GM19099 (cell line): ENCODE measurements around the gene PABPC1L.

ENCODE experiments used
- POLR2A ChIP-seq: IDR thresholded peaks from 3 replicates; pipeline ENCODE4 v1.6.1; 2011; ENCODE audit warnings: low read depth; ENCODE audit not compliant: insufficient read length; ENCODE audit errors: extremely low read depth

The PABPC1L gene

DNA sequence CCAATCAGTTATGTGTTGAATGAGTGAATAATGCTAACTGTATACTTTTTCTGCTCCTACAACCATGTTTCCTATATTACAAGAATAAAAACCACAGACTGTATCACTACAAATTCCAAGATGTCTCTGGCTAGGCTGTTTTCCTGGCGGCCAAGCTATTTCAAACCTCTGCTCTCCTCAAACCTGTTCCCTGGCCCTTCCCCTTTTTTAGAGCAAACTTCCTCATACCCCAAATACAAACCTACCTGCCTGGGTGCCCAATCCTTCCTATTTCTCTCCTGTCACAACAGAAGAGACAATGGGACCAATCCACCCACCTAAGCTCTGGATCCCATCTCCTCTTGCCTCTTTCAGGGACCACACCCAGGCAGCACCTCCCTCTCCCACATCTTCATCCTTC is 42.9 kb downstream of the PABPC1L start:
- no peak for TF ChIP-seq POLR2A

DNA sequence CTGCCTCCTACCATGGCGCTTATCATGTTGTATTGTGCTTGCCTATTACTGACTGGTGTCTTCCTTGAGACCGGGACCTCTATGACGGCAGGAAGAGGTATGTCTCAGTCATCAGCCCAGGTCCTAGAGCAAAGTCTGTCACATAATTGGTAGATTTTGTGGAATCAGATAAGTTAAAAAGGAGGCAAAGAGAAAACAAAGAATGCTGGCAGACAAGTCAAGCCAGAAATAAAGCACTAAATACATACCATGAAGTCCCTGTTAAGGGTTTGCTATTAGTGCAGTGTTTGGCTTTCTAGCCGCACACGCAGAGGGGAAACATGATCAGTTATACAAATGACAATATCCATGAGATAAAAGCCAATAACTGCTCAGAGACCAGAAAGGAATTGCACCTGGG is 44.4 kb downstream of the PABPC1L start:
- TF ChIP-seq POLR2A: no peak

DNA sequence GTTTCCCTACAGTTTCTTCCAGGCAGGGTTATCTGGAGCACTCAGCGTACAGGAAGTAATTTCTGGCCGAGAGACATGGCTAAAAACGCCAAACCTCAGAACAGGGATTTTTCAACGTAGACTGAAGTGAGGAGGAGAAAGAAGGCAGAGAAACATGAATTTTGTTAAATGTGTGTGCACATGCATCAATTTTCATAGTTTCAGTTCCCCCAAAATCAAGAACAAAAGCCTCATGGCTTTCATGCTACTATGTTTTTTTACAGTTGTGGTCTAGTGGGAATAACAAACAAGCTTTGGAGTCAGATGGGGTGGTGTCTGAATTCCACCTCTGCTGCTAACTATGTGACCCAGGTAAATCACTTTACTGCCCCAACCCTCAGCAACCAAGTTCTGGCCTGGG is 45.4 kb downstream of the PABPC1L start:
- TF ChIP-seq POLR2A: no peak

DNA sequence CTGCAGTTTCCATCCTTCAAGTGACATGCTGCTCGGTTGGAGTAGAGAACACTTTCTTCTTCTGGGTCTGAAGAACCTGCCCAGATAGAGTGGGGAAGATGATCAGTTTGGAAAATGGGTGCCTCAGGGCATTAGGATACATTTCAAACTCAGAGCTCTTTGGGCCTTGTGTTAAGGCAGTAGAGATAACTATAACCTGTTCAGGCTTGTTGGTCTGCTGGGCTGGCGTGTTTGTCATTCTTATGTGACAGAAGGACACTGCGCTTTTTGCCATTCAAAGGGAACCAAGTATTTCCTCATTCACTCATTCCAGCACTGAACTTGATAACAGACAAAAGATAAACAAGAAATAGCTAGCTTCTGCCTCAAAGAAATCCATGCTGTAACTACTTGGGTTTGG is 46.5 kb downstream of the PABPC1L start:
- no peak for TF ChIP-seq POLR2A

DNA sequence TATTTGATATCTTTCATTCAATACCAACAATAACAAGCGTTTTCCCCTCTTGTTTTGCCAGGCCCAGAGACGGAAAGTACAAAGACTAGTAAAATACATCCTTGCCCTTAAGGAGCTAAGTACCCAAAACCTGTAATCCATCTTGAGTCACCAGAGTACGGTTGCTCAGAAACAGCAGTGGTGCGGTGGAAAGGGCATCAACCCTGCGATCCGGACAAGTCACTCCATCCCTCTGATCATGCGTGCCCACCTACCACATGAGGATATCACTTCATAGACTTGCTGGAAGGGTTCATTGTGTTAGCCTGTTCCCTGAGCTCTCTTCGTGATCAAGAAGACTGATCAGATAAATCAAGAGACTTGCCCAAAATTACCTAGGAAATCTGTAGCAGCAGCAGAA is 48.4 kb downstream of the PABPC1L start:
- no peak for TF ChIP-seq POLR2A

DNA sequence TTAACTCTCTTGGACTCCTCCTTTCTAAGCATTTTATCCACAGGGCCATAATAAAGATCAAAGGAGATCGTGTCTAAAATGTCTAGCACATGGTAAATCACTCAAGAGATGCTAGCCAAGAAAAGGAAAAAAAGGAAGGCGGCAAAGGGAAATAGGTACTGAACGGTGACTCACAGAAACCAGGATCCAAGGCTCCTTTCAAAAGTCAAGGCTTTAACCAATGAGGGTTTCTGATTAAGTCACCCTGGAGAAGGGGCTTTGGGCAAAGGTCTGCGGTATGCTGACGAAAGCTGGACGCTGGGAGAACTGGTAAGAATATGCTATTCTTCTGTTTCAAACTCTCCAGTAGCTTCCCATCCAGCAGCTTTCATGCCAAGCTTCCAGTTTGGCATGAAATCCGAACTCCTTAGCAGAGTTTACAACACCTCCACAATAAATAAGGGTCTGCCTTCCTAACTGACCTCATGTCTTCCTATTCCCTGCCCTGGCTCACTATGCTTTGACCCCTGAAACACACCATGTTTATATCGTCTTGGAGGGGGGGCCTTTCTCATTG is 49.3 kb downstream of the PABPC1L start:
- TF ChIP-seq POLR2A: no peak

DNA sequence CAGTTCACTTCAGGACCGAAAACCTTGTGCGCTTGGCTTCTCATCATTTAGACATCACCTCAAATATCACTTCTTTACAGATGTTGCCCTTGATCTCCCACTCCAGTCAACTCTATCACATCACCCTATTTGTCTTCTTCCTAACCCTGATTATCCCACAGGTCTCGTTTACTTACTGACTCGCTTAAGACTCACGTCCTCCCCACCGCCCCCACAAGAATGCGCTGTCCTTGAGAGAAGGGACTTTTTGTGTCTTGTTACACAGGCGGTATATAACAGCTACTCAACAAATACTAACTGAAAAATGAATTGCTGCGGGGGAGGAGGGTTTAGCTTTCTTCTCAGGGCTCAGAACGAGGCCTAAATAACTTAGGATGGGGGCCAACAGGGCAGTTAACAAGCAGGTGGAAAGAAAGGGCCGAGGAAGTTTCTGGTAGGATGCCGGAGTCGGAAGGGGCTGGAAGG is 49.8 kb downstream of the PABPC1L start:
- no peak for TF ChIP-seq POLR2A

DNA sequence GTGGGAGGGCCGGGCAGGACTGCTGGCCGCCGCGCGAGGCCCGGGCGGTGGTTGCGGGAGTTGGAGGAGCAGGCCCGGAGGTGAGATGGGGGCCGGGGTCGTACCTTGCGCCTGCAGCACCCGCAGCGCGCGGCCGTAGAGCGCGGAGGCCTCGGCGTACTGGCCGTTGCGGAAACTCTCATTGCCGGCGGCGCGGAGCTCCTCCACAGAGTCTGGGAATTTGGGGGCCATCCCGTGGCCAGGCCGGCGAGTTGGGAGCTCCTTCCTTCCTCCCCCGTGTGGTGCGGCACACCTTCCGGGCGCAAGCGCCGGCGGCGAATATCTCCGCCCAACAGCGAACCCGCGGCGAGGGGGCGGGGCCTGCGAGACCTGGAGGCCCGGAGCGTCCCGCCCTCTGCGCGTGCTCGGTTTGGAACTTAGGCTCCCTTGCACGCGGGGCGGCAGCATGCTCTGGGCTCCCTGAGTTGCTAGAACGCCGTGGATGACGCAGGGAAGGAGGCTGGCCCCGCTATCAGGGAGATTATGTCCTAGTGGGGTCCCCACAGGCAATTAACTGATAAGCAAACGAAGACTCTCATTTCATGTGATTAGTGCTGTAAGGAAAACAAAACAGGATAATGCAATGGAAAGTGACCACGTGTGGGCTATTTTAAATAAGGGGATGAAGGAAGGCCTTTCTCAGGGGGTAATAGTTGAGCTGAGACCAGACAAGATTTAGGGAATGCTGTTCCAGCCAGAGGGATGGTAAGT is 50.4 kb downstream of the PABPC1L start, which contains the start of gene TOMM34:
TOMM34 (minus strand) TSS at position 295 of the 750 bp plus-strand sequence; CDS start at position 231, 64 bp downstream.
- peak; percentile 75 for TF ChIP-seq POLR2A

DNA sequence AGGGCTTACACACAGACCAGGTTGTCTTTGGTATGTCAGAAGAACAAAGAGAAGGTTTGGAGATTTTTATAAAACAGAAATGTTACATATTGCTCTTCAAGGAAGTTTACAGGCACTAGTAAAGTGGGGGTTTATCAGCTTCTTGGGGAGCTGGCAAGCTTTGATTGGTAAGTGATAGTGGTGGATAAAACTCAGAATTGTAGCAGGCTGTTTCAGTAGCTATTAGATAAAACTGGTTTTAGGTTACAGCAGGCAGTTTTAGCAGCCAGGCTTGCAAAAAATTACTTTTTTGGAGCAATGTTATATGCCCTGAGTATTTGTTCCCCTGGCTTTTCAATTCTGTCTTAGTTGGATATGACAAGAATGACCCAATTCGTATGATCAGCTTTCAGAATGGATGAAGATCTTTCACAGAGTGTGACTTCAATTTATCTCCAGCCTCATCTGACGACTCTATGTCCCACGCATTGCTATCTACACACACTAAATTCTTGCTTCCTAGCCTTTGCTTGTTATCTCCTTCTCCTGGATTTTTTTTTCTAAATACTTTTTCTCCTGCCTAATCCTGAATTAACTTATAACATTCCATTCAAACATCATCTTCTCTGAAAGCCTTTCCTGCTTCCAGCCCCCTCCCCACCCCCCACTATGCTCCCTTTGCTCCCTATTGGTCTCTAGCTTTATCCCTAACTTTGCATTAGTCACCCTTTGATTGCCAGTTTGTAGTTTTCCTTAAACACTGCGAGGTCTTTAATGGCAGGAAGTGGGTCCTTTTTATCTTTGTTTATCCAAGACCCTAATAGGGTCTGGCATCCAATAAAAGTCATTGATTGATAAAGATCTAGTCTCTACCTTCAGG is 51.4 kb downstream of the PABPC1L start:
- TF ChIP-seq POLR2A: no peak

DNA sequence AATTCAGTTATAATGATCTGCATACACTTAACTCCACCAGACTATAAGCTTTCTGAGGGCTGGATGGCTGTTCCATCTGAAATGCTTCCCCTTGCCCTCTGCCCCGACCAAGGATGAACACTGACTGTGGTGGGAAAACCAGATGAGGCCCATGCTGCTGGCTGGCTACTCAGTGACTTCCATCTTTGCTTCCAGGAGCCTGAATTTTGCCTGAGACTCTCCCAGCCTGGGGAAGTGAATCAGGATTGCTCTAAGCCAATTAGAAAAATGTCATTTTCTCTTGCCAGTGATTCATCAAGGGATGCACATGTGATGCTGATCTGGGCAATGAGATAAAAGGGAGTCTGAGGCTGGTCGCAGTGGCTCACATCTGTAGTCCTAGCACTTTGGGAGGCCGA is 52.0 kb downstream of the PABPC1L start:
- no peak for TF ChIP-seq POLR2A

DNA sequence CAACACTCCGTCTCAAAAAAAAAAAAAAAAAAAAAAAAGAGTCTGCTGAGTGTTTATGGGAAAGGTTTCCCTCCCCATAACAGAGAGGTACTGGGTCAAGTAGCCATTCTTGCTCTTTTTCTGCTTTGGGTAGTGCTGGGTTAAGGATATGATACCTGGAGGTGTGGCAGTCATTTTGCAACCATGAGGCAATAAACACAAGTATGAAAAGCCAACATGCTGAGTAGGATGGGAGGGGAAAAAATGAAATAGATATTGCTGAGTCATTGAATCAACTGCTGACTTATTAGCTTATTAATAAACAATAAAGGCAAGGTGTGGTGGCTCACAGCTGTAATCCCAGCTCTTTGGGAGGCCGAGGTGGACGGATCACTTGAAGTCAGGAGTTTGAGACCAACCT is 52.6 kb downstream of the PABPC1L start:
- no peak for TF ChIP-seq POLR2A

DNA sequence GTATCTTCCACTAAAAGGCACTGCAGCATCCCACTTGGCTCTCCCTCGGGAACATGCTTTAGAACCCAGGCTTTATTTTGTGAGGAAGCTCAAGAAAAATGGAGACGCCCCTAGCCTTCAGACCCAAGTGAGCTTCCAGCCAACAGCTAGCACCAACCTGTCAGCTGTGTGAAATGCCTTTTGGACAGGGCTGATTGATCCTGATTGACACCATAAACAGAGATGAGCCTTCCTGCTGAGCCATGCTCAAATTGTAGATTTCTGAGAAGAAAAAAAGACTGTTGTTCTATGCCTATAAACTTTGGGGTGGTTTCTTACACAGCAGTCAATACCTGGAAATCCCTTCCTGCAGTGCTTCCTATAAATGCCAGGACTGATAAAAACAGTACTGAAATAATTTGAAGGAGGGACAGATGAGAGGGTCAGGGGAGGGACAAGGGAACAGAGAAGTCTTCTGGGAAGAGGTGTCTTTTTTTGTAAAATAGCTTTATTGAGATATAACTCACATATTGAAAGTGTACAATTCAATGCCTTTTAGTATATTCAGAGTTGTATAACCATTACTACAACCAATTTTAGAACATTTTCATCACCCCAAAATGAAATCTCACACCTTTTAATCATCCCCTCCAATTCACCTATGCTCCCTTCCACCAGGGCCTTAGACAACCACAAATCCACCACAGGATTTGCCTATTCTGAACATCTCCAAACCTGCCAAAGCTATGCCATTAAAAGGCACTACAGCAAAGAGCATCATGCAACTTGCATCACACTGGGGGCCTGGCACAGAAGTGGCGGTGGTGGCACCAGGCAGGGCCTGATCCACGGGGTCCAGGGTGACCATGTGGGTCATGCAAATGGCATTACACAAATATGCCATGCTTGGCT is 53.7 kb downstream of the PABPC1L start:
- no peak for TF ChIP-seq POLR2A

DNA sequence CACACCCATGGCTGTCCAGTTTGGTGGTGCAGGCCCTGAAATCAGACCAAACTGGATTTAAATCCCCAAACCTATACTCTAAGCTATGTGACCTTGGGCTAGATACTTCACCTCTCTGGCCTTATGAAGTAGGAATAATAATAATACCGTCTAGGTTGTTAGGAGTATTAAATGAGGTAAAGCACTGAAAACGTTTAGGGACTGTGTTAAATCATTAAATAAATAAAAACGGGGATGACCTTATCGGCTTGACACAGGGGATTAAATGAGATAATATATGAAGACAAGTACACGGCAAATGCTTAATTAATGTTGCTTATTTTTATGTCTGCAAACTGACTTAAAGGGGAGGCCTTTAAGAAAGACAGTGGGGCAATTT is 55.8 kb downstream of the PABPC1L start:
- no peak for TF ChIP-seq POLR2A
